Mucosa of gallbladder (tissue), 1 donor: ENCODE data around the gene CTSA. TPM values are rescaled to one million over a fixed set of nuclear protein-coding genes. Genes with fewer than 3 reads are reported as not detected.
"Not testable (repeated sequence)": the region's sequence is repeated elsewhere in the genome, so short reads cannot be mapped to it uniquely, and the experiment has no call there.

Experiments used
- DNase-seq: peaks from one replicate; pipeline ENCODE4 v3.0.0-alpha.2; 2020; ENCODE audit warnings: low spot score
- total RNA-seq: library from RNA; stranded (reverse); gene quantifications from one replicate; pipeline ENCODE4 v1.2.1, GENCODE V29; 2021
- donor health status: DM: no; HTN: no; CAD: no.

CTSA gene
- total RNA-seq, 1 donor from 2014 or later, result 153 TPM

GRCh38 chr20:45866454-45866853 lies 24.7 kb upstream of the CTSA start:
- no peak for DNase-seq

GRCh38 chr20:45867136-45867818 lies 23.9 kb upstream of the CTSA start:
- no peak for DNase-seq

GRCh38 chr20:45867819-45868176 lies 23.3 kb upstream of the CTSA start:
- DNase-seq, result no peak

- no peak for DNase-seq
Observed at GRCh38 chr20:45872626-45873025, 18.5 kb upstream of the CTSA start.

- DNase-seq, result no peak
Observed at GRCh38 chr20:45873409-45874103, 17.6 kb upstream of the CTSA start.

GRCh38 chr20:45874104-45874481 lies 17.0 kb upstream of the CTSA start:
- DNase-seq, result not testable (repeated sequence)

- DNase-seq, result no peak
Observed at GRCh38 chr20:45874576-45874975, 16.6 kb upstream of the CTSA start.

GRCh38 chr20:45878076-45878761 lies 12.9 kb upstream of the CTSA start:
- no peak for DNase-seq

- peak; percentile 100 for DNase-seq
Observed at GRCh38 chr20:45880988-45881788, 9.9 kb upstream of the CTSA start, which contains the start of gene ZSWIM1. ZSWIM1 (plus strand) TSS chr20:45881227; CDS start chr20:45882593, 1,366 bp downstream.

- no peak for DNase-seq
Observed at GRCh38 chr20:45882469-45883099, 8.6 kb upstream of the CTSA start.

GRCh38 chr20:45883100-45883469 lies 8.1 kb upstream of the CTSA start:
- no peak for DNase-seq

GRCh38 chr20:45886590-45887345 lies 4.4 kb upstream of the CTSA start:
- DNase-seq, result no peak

GRCh38 chr20:45887346-45887715 lies 3.8 kb upstream of the CTSA start, which contains the start of gene SPATA25:
SPATA25 (minus strand) TSS chr20:45887622; CDS start chr20:45887590, 32 bp downstream.
- DNase-seq, result no peak

- no peak for DNase-seq
Observed at GRCh38 chr20:45888681-45889080, 2.5 kb upstream of the CTSA start.

- peak; percentile 83 for DNase-seq
Observed at GRCh38 chr20:45890077-45890984, 804 bp upstream of the CTSA start.

GRCh38 chr20:45892049-45892825 lies 1.1 kb downstream of the CTSA start:
- DNase-seq, result no peak

GRCh38 chr20:45892828-45893500 lies 1.8 kb downstream of the CTSA start:
- DNase-seq, result no peak

GRCh38 chr20:45893831-45894230 lies 2.7 kb downstream of the CTSA start:
- DNase-seq, result no peak
